HepG2 (cell line): ENCODE data around the gene GIMAP8. TPM values are rescaled to one million over a fixed set of nuclear protein-coding genes. Genes with fewer than 3 reads are reported as not detected.

Source experiments
- ATAC-seq: fragments of 200-7000 bp; cut with Tn5 transposase; 3 replicates; pipeline ENCODE4 v1.9.1; 2020; ENCODE audit warnings: mild to moderate bottlenecking, moderate library complexity
- BruUV-seq: library from RNA; stranded (reverse); fragments of 400-500 nt; replicated peaks from 2 replicates; lab custom pipeline; 2021; lab: Mats Ljungman, UMichigan
- CTCF ChIA-PET: fragments of 300-600 bp; formaldehyde crosslinking; extraction: SDS; loops from one replicate; lab custom pipeline; 2021; ENCODE audit warnings: low total read pairs, inconsistent platforms, low intra/inter-chr PET ratio; lab: Yijun Ruan, JAX
- POLR2A ChIA-PET: fragments of 350-600 bp; sonication (Branson Sonifier 250); formaldehyde crosslinking; loops from one replicate; lab custom pipeline; 2020; ENCODE audit warnings: antibody characterized with exemption, inconsistent platforms; lab: Yijun Ruan, JAX
- DNase-seq: peaks from one replicate; pipeline ENCODE4 v3.0.0-alpha.2; 2015; ENCODE audit warnings: low spot score
- FAIRE-seq: peaks from 3 replicates; lab custom pipeline; 2011; peaks lifted over from hg19 to GRCh38; lab: Jason Lieb, UNC
- H2AFZ ChIP-seq: one replicate; pipeline ENCODE4 v1.6.1; 2011; ENCODE audit warnings: low read length, inconsistent platforms
- H3K27ac ChIP-seq: fragments of 300-600 bp; 3 replicates; pipeline ENCODE4 v1.8.0; 2011; ENCODE audit warnings: mixed run types, mild to moderate bottlenecking, mixed read lengths, low read length, inconsistent platforms; ENCODE audit not compliant: insufficient read depth; ENCODE audit errors: extremely low read length
- H3K27me3 ChIP-seq, 2 experiments: fragments of 200-600 bp in 1 of 2; 2 replicates in 1 of 2; 3 replicates in 1 of 2; pipeline versions ENCODE4 v1.6.0 to v1.8.0; 2011; ENCODE audit warnings: low read length in 2 of 2, mild to moderate bottlenecking in 2 of 2, moderate library complexity in 2 of 2, inconsistent platforms in 1 of 2; ENCODE audit not compliant: insufficient read depth in 2 of 2, control insufficient read depth in 1 of 2
- H3K36me3 ChIP-seq, 2 experiments: fragments of 200-600 bp in 1 of 2; replicated peaks in 1 of 2; 2 replicates in 1 of 2; 3 replicates in 1 of 2; pipeline versions ENCODE4 v1.5.1 to v1.8.0; 2011; ENCODE audit warnings: low read length in 2 of 2, inconsistent platforms in 1 of 2; ENCODE audit not compliant: insufficient read depth in 2 of 2, control insufficient read depth in 1 of 2
- H3K4me1 ChIP-seq: 2 replicates; pipeline ENCODE4 v1.5.1; 2012; ENCODE audit warnings: low read length, inconsistent platforms; ENCODE audit not compliant: insufficient read depth
- H3K4me2 ChIP-seq: 2 replicates; pipeline ENCODE4 v1.6.0; 2011; ENCODE audit warnings: low read depth, low read length, inconsistent platforms
- H3K4me3 ChIP-seq, 3 experiments: fragments of 200-600 bp in 1 of 3; sonication (generic), shearing (Covaris generic) in 1 of 3; replicated peaks in 1 of 3; 2 replicates each; pipeline ENCODE4 v1.5.1; 2011 to 2016; ENCODE audit warnings: low read length in 3 of 3, inconsistent platforms in 2 of 3, low read depth in 2 of 3, mild to moderate bottlenecking in 2 of 3, control low read depth in 1 of 3, mixed read lengths in 1 of 3; ENCODE audit not compliant: insufficient read depth in 1 of 3
- H3K79me2 ChIP-seq: one replicate; pipeline ENCODE4 v1.6.1; 2011; ENCODE audit warnings: low read length, inconsistent platforms; ENCODE audit not compliant: insufficient read depth
- H3K9ac ChIP-seq: 2 replicates; pipeline ENCODE4 v1.6.0; 2011; ENCODE audit warnings: mild to moderate bottlenecking, low read depth, low read length, inconsistent platforms; ENCODE audit not compliant: insufficient read depth
- H3K9me3 ChIP-seq: 2 replicates; pipeline ENCODE4 v1.5.1; 2012; ENCODE audit warnings: mild to moderate bottlenecking, low read length
- H4K20me1 ChIP-seq: 2 replicates; pipeline ENCODE4 v1.6.0; 2011; ENCODE audit warnings: inconsistent platforms, mild to moderate bottlenecking, low read length, moderate library complexity; ENCODE audit not compliant: insufficient read depth
- AGO1 ChIP-seq: fragments of 200-400 bp; formaldehyde crosslinking; IDR thresholded peaks from 2 replicates; pipeline ENCODE4 v1.6.1; 2017; ENCODE audit warnings: mild to moderate bottlenecking, low read depth, low read length, moderate library complexity; ENCODE audit not compliant: poor library complexity, severe bottlenecking
- AKAP8 ChIP-seq: sonication (generic); formaldehyde crosslinking; IDR thresholded peaks from 2 replicates; pipeline ENCODE4 v1.5.1; 2020; ENCODE audit warnings: mild to moderate bottlenecking, missing genetic modification reagents
- FOXM1 ChIP-seq: sonication (generic); formaldehyde crosslinking; IDR thresholded peaks from 2 replicates; pipeline ENCODE4 v1.5.0; 2020; ENCODE audit warnings: missing genetic modification reagents
- GZF1 ChIP-seq: sonication (generic); formaldehyde crosslinking; IDR thresholded peaks from 2 replicates; pipeline ENCODE4 v1.5.1; 2020; ENCODE audit warnings: mild to moderate bottlenecking, missing genetic modification reagents
- HDAC6 ChIP-seq: fragments of 200-600 bp; sonication (generic); IDR thresholded peaks from 2 replicates; pipeline ENCODE4 v1.7.0; 2017; ENCODE audit warnings: mild to moderate bottlenecking, antibody characterized with exemption, low read length, low read depth
- HOXA7 ChIP-seq: sonication (generic); formaldehyde crosslinking; IDR thresholded peaks from 2 replicates; pipeline ENCODE4 v1.8.1; 2022; ENCODE audit warnings: mild to moderate bottlenecking, missing genetic modification reagents, moderate library complexity
- KDM6A ChIP-seq: IDR thresholded peaks from 2 replicates; pipeline ENCODE4 v1.6.1; 2016; ENCODE audit warnings: low read depth
- RXRA ChIP-seq: sonication (generic); formaldehyde crosslinking; IDR thresholded peaks from 2 replicates; pipeline ENCODE4 v1.5.1; 2020; ENCODE audit warnings: missing genetic modification reagents
- SP2 ChIP-seq: sonication (generic); formaldehyde crosslinking; IDR thresholded peaks from 2 replicates; pipeline ENCODE4 v1.5.1; 2020; ENCODE audit warnings: mild to moderate bottlenecking, missing genetic modification reagents
- SRY ChIP-seq: sonication (generic); formaldehyde crosslinking; IDR thresholded peaks from 2 replicates; pipeline ENCODE4 v1.8.0; 2022; ENCODE audit warnings: mild to moderate bottlenecking, missing genetic modification reagents
- TAF1 ChIP-seq: sonication (generic); formaldehyde crosslinking; IDR thresholded peaks from 2 replicates; pipeline ENCODE4 v1.4.0; 2020; ENCODE audit warnings: missing genetic modification reagents
- ZNF274 ChIP-seq: sonication (generic); formaldehyde crosslinking; IDR thresholded peaks from 2 replicates; pipeline ENCODE4 v1.5.1; 2020; ENCODE audit warnings: mild to moderate bottlenecking, missing genetic modification reagents
- ZNF605 ChIP-seq: sonication (generic); formaldehyde crosslinking; IDR thresholded peaks from 2 replicates; pipeline ENCODE4 v1.8.0; 2022; ENCODE audit warnings: mild to moderate bottlenecking, missing genetic modification reagents
- ZNF607 ChIP-seq: sonication (generic); formaldehyde crosslinking; IDR thresholded peaks from 2 replicates; pipeline ENCODE4 v1.5.1; 2020; ENCODE audit warnings: missing genetic modification reagents, mild to moderate bottlenecking, borderline replicate concordance
- ZNF619 ChIP-seq: sonication (generic); formaldehyde crosslinking; IDR thresholded peaks from 2 replicates; pipeline ENCODE4 v1.4.0; 2020; ENCODE audit warnings: mild to moderate bottlenecking, missing genetic modification reagents
- ZNF644 ChIP-seq: IDR thresholded peaks from 2 replicates; pipeline ENCODE4 v1.6.1; 2016; ENCODE audit warnings: low read depth
- WGBS: methylation state at CpG from one replicate; pipeline ENCODE4 v1.1.6; 2017; ENCODE audit warnings: low lambda C conversion rate; 5-methylcytosine and 5-hydroxymethylcytosine counted together
- in situ Hi-C: cut with HindIII; loops from 2 replicates; pipeline ENCODE4 v1.10.0; 2017; ENCODE audit warnings: low pct_unique_long_range_greater_than_20kb; ENCODE audit not compliant: extremely low pct_ligation_motif_present
- intact Hi-C: fragments of 100-400 bp; cut with micrococcal nuclease; formaldehyde crosslinking; loops from one replicate; pipeline ENCODE4 v1.10.0; 2022; ENCODE audit not compliant: unreplicated experiment
- polyA plus RNA-seq, 8 experiments: library from polyadenylated mRNA; depleted of rRNA in 3 of 8; stranded (reverse) in 7 of 8; unstranded in 1 of 8; fragments of >200 nt; fragmentation: Illumina TruSeq in 4 of 8; extraction: Trizol in 4 of 8; gene quantifications; 2 replicates each; pipeline versions ENCODE4 v1.2.1 to v1.2.3, GENCODE V29; 2011 to 2016; ENCODE audit warnings: low read depth in 4 of 8, missing spikeins in 1 of 8, mixed read lengths in 1 of 8; ENCODE audit not compliant: insufficient read depth in 1 of 8
- total RNA-seq, 5 experiments: library from RNA; depleted of rRNA; stranded (reverse); fragments of >200 nt; fragmentation: Illumina TruSeq; extraction: Trizol; gene quantifications; 2 replicates each; pipeline ENCODE4 v1.2.3, GENCODE V29; 2016; ENCODE audit warnings: low read depth in 1 of 5
- TF ChIP-seq, protein P1 (sequence below): sonication (generic); formaldehyde crosslinking; IDR thresholded peaks from 2 replicates; pipeline ENCODE4 v1.5.0; 2020; ENCODE audit warnings: missing genetic modification reagents, mild to moderate bottlenecking, borderline replicate concordance
- TF ChIP-seq, protein P2 (sequence below), 2 experiments: sonication (generic) in 1 of 2; formaldehyde crosslinking in 1 of 2; IDR thresholded peaks; 2 replicates each; pipeline versions ENCODE4 v1.4.0 to v1.6.1; 2016 to 2020; ENCODE audit warnings: borderline replicate concordance in 1 of 2, low read depth in 1 of 2, mild to moderate bottlenecking in 1 of 2, missing genetic modification reagents in 1 of 2
- TF ChIP-seq, protein P3 (sequence below): sonication (generic); formaldehyde crosslinking; IDR thresholded peaks from 2 replicates; pipeline ENCODE4 v1.4.0; 2020; ENCODE audit warnings: missing genetic modification reagents

GIMAP8 gene
- total and polyA plus RNA-seq, 2 of the 13 experiments (the other 11 are each of a cell fraction or from before 2014, with no cell fraction given): not detected

DNA sequence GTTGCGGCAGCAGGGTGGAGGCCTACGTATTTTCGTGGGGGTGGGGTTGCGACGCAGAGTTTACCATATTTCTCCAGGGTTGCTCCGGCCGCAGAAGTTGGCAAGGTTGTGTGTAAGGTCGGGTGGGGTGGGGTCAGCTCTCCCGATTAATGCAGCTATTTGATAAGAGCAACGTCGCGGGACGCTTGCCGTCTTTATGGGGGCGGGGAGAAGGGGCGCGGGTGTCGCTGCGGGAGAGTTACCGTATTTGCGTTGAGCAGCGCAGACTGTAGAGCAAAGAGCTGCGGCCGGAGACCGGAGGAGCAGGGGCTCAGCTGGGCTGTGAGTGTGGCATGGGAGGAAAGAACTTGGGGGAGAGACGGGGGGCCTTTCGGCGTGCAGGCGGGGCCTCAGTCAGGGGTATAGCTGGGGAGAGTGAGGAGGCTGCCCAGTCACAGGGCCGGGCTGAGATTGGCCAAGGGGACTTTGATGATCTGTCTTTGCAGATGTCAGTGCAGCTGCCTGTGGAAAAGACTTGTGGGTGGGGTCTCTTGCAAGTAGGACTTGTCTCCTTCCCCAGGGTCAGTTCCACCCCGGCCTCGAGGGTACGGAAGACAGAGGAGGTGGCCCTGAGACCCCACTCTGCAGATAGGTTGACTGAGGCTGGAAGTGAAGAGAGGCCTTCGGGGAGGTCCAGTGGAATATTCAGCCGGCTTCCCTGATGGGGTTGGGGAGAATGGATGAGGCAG is 44.7 kb upstream of the GIMAP8 start:
- H3K9me3 ChIP-seq: no peaks in the 10 kb centered on the region
- peak; percentile 52 for ATAC-seq
- no TSS peak for BruUV-seq
- no peaks in the 10 kb centered on the region for H4K20me1 ChIP-seq
- ChIA-PET CTCF (no interaction called here), POLR2A (interaction anchor here (0.9 to 8.8 kb wide), 11 partner anchors 9 to 89 kb away, joined by 3 to 181 read pairs (median 8); partner anchors contain the start of genes ACTR3C, LRRC61, REPIN1 and ZNF775)
- no peaks in the 10 kb centered on the region for H3K79me2 ChIP-seq
- no peak for FAIRE-seq
- in situ Hi-C loops: no loop called here
- 0% methylated on average over 25 of the region's 35 CpGs for WGBS
- intact Hi-C loops: loop anchor here (2.0 kb wide), 2 partner anchors 15 to 17 kb away; no protein-coding TSS in a partner anchor
- peak overlapping the region; percentile 83 for H3K9ac ChIP-seq
- peaks cover 63% of the 10 kb centered on the region for H3K4me1 ChIP-seq
- peak overlapping the region; percentile 69 for H3K27ac ChIP-seq
- no peak for DNase-seq
- H2AFZ ChIP-seq: no peak overlapping the region
- H3K4me3 ChIP-seq: peak overlapping the region; percentile 75 to 81 (median 79)
- H3K27me3 ChIP-seq: no peaks in the 10 kb centered on the region
- H3K36me3 ChIP-seq: no peaks in the 10 kb centered on the region
- H3K4me2 ChIP-seq: peak overlapping the region; percentile 94
- TF ChIP-seq ZNF605 (CRISPR knock-in tag): peak; percentile 38
- TF ChIP-seq AGO1: no peak
- peak; percentile 31; the same call in 1 of the 2 replicates for TF ChIP-seq SP2 (CRISPR knock-in tag)
- TF ChIP-seq ZNF274 (CRISPR knock-in tag): no peak
- TF ChIP-seq RXRA (CRISPR knock-in tag): no peak
- no peak for TF ChIP-seq ZNF644
- TF ChIP-seq ZNF607 (CRISPR knock-in tag): no peak
- TF ChIP-seq ZNF619 (CRISPR knock-in tag): no peak
- TF ChIP-seq, protein P1, sequence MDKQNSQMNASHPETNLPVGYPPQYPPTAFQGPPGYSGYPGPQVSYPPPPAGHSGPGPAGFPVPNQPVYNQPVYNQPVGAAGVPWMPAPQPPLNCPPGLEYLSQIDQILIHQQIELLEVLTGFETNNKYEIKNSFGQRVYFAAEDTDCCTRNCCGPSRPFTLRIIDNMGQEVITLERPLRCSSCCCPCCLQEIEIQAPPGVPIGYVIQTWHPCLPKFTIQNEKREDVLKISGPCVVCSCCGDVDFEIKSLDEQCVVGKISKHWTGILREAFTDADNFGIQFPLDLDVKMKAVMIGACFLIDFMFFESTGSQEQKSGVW (CRISPR knock-in tag): no peak
- TF ChIP-seq KDM6A: no peak
- no peak for TF ChIP-seq TAF1 (CRISPR knock-in tag)
- TF ChIP-seq HDAC6: no peak
- 0 out of 2 replicates have a peak, but pooled peaks have one; percentile 23 for TF ChIP-seq SRY
- TF ChIP-seq, protein P2, sequence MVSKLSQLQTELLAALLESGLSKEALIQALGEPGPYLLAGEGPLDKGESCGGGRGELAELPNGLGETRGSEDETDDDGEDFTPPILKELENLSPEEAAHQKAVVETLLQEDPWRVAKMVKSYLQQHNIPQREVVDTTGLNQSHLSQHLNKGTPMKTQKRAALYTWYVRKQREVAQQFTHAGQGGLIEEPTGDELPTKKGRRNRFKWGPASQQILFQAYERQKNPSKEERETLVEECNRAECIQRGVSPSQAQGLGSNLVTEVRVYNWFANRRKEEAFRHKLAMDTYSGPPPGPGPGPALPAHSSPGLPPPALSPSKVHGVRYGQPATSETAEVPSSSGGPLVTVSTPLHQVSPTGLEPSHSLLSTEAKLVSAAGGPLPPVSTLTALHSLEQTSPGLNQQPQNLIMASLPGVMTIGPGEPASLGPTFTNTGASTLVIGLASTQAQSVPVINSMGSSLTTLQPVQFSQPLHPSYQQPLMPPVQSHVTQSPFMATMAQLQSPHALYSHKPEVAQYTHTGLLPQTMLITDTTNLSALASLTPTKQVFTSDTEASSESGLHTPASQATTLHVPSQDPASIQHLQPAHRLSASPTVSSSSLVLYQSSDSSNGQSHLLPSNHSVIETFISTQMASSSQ (IDR thresholded peaks at IDR 0.05; ENCODE audit: low read depth): no peak
- TF ChIP-seq, protein P2 (CRISPR knock-in tag; IDR thresholded peaks at IDR 0.05; ENCODE audit: borderline replicate concordance): 0 out of 2 replicates have a peak, but pooled peaks have one; percentile 10
- no peak for TF ChIP-seq HOXA7
- peak; percentile 99 for TF ChIP-seq GZF1 (CRISPR knock-in tag)
- TF ChIP-seq FOXM1 (CRISPR knock-in tag): 0 out of 2 replicates have a peak, but pooled peaks have one; percentile 42
- no peak for TF ChIP-seq AKAP8
- TF ChIP-seq, protein P3, sequence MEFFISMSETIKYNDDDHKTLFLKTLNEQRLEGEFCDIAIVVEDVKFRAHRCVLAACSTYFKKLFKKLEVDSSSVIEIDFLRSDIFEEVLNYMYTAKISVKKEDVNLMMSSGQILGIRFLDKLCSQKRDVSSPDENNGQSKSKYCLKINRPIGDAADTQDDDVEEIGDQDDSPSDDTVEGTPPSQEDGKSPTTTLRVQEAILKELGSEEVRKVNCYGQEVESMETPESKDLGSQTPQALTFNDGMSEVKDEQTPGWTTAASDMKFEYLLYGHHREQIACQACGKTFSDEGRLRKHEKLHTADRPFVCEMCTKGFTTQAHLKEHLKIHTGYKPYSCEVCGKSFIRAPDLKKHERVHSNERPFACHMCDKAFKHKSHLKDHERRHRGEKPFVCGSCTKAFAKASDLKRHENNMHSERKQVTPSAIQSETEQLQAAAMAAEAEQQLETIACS (CRISPR knock-in tag): no peak
